GM21723 (cell line): Measurements from ENCODE around the gene TSTD2.
A peak's percentile ranks its signal among the peaks of the same experiment; 100 is the strongest.
"Not testable (repeated sequence)": the region's sequence is repeated elsewhere in the genome, so short reads cannot be mapped to it uniquely, and the experiment has no call there.

ENCODE experiments used
- ATAC-seq: cut with Tn5 transposase; IDR thresholded peaks from one replicate; pipeline ENCODE4 v1.9.1; 2021; ENCODE audit warnings: mild to moderate bottlenecking, moderate library complexity; ENCODE audit not compliant: unreplicated experiment

Gene TSTD2

GRCh38 chr9:97632248-97632984, 752 bp downstream of the TSTD2 start:
- peak; percentile 13 for ATAC-seq

DNA sequence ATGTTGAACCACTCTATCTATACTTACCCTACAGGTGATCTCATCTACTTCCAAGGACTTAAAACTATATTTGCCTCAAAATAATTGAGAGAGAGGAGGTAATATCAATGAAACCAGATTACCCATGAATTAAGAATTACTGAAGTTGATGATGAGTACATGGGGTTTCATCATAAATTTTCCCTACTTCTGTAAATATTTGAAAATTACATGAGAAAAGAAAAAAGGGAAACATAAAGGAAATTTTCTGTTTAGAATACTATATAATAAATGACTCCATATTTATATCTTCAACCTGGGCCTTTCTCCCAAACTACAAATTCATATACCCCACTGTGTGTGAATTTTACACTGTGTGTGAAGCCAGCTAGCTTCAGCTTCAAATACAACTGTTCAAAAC, 2.6 kb downstream of the TSTD2 start:
- ATAC-seq: no peak

DNA sequence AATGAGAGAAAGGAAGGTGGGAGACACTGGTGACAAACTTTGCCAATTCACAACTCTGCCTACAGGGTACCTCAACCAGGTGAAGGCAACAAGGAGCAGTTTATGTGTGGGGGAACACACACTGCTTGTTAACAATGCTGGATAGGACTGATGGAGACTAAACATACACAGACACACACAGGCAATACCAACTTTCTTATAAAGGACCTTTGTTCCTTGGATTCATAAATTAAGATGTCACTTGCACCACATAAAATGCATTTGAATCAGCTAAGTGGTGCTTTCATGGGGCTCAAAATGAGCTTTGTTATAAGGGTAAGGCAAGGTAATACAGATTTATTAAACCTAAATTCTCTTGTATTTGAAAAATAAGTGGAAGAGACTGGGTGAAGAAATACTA, 4.0 kb downstream of the TSTD2 start:
- ATAC-seq: no peak

GRCh38 chr9:97628668-97629067, 4.5 kb downstream of the TSTD2 start:
- ATAC-seq: no peak

DNA sequence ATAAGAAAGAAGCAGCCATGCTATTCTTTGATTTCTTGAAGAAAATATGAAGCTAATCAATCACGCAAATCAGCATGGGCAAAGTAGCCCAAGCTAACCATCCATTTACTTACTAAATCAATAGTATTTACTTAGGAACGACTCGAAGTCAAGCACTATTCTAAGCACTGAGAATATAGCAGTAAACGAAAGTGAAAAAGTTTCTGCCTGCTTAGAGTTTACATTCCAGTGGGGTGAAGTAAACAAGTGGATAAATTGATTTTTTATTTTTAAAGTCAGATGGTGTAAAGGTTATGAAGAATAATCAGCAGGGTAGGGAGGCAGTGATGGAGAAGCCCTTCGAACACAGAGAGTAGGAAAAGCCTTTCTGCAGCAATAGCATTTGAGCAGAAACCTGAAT, 5.5 kb downstream of the TSTD2 start:
- no peak for ATAC-seq

DNA sequence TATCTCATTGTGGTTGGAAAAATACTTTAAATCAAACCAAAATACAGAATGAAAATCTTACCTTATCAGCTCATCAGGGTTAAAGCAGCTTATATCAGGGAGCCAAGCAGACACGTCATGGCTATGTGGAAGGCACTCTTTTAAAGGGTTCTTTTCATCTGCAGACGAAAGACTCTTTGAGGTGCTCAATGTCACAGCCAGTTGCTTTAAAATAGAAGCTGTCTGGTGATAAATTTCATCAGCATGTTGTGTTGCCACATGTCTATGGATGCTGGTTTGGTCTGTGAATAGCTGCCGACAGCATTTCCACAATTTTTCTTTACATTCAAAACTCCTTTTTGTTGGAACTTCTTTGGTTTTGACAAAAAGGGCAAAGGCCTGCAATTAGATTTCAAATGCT, 7.5 kb downstream of the TSTD2 start:
- no peak for ATAC-seq

DNA sequence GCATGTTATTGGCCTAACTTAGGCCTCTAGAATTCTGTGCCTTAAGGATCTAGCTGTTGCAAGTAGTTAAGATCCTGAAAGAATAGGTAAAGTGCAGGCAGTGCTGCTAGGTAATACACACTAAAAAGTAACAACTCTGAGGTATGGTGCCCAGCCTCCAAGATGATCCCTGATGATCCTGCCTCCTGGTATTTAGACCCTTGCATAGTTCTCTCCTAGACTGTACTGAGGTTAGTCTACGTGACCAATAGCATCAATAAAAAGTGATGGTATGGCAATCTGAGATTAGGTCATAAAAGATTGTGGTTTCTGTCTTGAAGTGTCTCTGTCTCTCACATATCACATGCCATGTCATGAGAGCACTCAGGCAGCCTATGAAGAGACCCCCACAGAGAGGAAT, 9.2 kb downstream of the TSTD2 start:
- ATAC-seq: no peak

DNA sequence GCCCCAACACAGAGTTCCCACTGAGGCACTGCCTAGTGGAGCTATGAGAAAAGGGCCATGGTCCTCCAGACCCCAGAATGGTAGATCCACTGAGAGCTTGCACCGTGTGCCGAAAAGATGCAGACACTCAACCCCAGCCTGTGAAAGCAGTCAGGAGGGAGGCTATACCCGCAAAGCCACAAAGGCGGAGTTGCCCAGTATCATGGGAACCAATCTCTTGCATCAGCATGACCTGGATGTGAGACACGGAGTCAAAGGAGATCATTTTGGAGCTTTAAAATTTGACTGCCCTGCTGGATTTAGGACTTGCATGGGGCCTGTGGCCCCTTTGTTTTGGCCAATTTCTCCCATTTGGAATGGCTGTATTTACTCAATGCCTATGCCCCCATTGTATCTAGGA, 10.7 kb downstream of the TSTD2 start:
- not testable (repeated sequence) for ATAC-seq

DNA sequence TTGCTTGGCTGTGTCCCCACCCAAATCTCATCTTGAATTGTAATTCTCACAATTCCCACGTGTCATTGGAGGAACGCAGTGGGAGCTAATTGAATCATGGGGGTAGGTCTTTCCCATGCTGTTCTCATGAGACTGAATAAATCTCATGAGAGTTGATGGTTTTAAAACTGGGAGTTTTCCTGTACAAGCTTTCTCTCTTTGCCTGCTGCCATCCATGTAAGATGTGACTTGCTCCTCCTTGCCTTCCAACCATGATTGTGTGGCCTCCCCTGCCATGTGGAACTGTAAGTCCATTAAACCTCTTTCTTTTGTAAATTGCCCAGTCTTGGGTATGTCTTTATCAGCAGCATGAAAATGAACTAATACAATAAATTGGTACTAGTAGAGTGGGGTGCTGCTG, 13.1 kb downstream of the TSTD2 start:
- not testable (repeated sequence) for ATAC-seq

- peak; percentile 60 for ATAC-seq
Measured at GRCh38 chr9:97617939-97618416, 15.2 kb downstream of the TSTD2 start.

DNA sequence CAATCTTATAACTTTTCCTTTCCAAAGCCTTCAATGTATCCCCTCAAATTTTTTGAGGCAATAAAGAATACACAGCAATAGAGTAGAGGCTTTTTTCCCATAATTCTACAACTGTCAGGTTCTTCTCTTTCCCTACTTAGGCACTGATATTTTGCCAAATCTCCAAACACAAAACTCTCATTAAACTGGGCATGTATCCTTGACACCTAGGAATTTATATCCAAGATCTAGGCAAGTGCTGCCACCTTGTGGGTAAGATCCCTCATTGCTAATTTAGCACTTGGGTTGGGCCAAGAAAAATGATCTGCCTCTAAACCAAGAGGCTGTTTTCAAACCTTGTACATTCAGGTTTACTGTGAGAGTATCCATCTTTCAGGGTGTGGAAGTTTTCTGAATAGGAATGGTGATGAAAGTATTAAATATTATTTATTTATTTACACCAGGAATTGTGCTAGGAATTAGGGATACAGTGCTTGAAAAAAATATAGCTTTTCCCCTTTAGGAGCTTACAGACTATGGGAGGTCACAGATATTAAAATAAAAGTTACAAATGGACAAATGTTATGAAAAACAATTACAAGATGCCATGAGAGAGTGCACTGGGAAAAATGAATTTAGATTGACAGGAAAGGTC, 17.6 kb downstream of the TSTD2 start:
- no peak for ATAC-seq

GRCh38 chr9:97604901-97605645, 28.1 kb downstream of the TSTD2 start:
- no peak for ATAC-seq

DNA sequence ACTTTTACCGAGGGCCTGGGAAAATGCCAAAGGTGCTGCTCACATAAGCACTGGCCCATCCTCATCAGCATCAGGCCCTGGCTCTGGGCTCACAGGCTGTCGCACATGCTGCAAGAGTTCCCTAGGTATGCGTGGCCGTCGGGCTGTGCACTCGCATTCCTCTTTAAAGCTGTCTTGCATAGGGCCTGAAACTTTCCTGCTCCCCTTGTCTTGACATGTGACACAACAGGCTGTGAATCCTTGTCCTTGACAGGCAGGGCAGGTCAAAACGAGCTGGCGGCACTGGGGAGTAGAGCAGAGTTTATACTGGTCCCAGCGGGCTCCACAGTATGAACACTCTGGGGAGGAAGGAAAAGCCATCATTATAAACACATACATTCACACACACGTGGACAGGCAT, 30.7 kb downstream of the TSTD2 start:
- no peak for ATAC-seq

DNA sequence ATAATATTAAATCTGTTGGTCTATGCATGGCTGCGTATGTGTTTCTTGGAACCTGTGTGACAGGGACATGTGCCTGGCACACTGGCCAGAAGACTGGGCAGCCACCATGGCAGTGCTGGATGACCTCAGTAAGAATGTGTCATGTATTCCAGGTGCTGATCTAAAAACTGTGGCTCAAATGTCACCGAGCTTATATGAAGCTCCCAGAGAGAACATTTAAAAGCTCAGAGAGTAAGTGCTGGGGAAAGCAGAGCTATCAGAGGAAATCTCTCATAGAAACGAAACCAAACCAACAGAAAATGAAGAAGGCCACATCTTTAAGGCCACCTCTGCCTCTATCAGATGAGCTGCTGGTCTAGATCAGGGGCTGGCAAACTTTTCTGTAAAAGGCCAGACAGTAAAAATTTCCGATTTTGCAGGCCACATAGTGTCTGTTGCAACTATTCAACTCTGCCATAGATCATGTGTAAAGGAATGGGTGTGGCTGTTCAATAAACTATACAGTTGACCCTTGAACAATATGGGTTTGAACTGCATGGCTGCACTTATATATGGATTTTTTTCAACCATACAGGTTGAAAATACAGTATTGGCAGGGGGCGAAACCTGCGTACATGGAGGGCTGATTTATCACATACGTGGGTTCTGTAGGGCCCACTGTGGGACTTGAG, 31.8 kb downstream of the TSTD2 start:
- no peak for ATAC-seq

DNA sequence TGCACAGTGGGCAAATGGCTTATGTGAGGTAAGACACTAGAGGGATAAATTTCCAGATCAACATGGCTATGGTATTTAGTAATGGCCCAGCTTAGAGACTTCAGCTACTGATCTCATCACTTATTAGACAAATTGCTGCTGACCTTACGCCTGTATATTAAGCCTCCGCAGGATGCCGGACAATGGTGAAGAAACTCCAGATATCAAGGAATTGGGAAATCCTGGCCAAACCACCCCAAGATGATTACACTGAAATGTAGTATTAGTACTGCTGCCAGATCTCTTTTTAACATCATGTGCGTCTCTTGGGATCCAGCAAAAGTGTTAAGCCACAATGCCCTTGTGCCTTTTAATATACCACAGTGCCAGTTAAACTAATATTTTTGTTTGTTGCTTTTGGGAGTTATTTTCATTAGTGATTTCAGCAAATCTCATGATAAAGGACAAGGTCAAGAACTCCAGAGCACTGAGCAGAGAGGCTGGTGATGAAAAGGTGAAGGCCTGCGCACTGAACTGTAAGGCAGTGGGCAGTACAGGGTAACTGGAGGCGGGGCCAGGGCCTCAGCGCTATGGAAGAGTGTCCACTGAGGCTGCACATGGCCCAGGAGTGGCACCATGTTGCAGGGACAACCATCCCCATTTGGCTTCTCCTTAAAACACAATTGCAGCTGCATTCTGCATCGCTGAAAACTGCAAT, 32.5 kb downstream of the TSTD2 start:
- no peak for ATAC-seq

DNA sequence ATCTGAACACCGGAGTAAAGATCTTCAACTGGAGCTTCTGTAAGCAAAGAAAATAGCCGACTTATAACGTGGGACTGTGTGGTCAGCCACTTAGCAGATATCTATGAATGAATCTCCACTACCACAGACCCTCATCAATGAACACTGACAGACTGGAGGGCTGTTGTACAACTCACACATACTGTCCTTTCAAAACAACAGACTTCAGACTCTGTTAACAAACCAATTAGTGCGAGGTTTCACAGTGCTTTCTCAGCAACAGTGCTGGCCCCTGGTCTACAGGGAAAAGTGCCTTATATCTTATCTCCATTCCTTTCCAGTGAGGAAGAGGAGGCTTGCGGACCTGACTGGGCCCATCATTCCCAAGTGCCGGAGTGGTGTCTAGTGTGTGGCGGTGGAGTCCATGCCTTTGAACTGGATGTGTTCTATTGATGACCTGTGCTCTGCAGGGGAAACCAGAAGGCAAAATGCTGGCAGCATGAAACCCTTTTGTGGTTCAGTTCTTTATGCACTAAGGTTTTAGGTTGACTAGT, 33.8 kb downstream of the TSTD2 start:
- ATAC-seq: no peak

- ATAC-seq: peak; percentile 89
Measured at GRCh38 chr9:97598461-97599288, 34.5 kb downstream of the TSTD2 start.

DNA sequence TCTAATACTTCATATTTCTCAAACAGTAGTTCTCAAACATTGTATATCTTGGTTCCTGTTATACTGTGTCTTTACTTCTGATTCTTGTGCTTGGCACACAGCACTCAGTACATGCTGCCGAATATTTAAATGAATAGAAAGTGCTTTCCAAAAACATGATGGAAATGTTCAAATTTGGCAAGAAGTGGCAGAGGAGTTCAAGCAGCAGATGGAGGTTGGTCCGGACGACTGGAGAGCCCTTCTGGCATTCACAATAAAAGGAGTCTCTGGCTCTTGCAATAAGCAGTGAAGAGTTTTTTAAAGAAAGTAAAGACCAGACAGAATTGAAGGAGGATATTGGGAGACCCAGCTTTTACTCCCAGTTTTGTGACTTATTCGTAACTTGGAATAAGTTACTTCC, 36.3 kb downstream of the TSTD2 start:
- no peak for ATAC-seq

- no peak for ATAC-seq
Measured at GRCh38 chr9:97594381-97594921, 38.7 kb downstream of the TSTD2 start.
